Measurements from ENCODE around the gene MRPS26. TPM values are rescaled to one million over a fixed set of nuclear protein-coding genes. Genes with fewer than 3 reads are reported as not detected.

Gene MRPS26
- 10 to 100 TPM; 42.7 to 88.3 (median 54.3) TPM for total RNA-seq

DNA sequence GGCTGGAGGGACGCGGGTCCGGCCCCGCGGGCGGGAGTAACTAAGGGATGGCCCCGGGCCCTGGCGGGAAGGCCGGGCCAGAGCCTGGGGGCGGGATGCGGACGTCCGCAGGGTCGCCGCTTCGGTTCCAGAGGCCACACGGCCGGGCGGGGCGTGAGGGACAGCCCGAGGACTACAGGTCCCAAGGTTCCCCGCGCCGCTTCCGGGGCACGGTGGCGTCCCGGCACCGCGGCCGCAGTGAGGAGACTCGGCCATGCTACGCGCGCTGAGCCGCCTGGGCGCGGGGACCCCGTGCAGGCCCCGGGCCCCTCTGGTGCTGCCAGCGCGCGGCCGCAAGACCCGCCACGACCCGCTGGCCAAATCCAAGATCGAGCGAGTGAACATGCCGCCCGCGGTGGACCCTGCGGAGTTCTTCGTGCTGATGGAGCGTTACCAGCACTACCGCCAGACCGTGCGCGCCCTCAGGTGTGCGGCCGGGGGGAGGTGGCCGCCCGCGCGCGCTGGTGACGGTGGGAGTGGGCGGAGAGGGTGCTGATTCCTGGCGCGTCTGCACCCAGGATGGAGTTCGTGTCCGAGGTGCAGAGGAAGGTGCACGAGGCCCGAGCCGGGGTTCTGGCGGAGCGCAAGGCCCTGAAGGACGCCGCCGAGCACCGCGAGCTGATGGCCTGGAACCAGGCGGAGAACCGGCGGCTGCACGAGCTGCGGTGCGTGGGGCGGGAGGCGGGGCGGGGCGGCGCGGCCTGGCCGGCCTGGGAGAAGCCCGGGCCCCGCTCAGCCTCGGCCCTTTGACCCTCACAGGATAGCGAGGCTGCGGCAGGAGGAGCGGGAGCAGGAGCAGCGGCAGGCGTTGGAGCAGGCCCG, at the start of gene MRPS26:
MRPS26 (plus strand) TSS at position 237 of the 861 bp plus-strand sequence; CDS start at position 254, 17 bp downstream.
- 1% methylated on average over 80 of the region's 104 CpGs; no CpG with 5 or more reads in 1 of the 2 donors for WGBS, 2 donors (ENCODE audit: low coverage in 1 of 2)

GRCh38 chr20:2998728-2999127, 47.1 kb upstream of the MRPS26 start:
- DNase-seq, result no peak
- H3K9me3 ChIP-seq, result no peaks in the 10 kb centered on the region
- no peak for TF ChIP-seq POLR2AphosphoS5 (IDR thresholded peaks at IDR 0.05)
- TF ChIP-seq, protein P1, sequence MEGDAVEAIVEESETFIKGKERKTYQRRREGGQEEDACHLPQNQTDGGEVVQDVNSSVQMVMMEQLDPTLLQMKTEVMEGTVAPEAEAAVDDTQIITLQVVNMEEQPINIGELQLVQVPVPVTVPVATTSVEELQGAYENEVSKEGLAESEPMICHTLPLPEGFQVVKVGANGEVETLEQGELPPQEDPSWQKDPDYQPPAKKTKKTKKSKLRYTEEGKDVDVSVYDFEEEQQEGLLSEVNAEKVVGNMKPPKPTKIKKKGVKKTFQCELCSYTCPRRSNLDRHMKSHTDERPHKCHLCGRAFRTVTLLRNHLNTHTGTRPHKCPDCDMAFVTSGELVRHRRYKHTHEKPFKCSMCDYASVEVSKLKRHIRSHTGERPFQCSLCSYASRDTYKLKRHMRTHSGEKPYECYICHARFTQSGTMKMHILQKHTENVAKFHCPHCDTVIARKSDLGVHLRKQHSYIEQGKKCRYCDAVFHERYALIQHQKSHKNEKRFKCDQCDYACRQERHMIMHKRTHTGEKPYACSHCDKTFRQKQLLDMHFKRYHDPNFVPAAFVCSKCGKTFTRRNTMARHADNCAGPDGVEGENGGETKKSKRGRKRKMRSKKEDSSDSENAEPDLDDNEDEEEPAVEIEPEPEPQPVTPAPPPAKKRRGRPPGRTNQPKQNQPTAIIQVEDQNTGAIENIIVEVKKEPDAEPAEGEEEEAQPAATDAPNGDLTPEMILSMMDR (IDR thresholded peaks at IDR 0.05), result no peak
- TF ChIP-seq EP300 (IDR thresholded peaks at IDR 0.05; ENCODE audit: low read depth), result no peak
- no peak for TF ChIP-seq POLR2A (IDR thresholded peaks at IDR 0.05)
- in situ Hi-C loops (cut with MboI; ENCODE audit: low pct_ligation_motif_present in 1 of 4, low pct_unique_long_range_greater_than_20kb in 1 of 4, low sequenced_read_pairs in 3 of 4), result no loop called here
- peaks cover 0 to 17% (median 6%) of the 10 kb centered on the region in 4 donors for H3K36me3 ChIP-seq
- H3K27ac ChIP-seq, result no peak overlapping the region
- H3K4me3 ChIP-seq, result no peak overlapping the region
- H3K27me3 ChIP-seq, result no peaks in the 10 kb centered on the region
- H3K4me1 ChIP-seq, result no peaks in the 10 kb centered on the region
- intact Hi-C loops (cut with DNase I; ENCODE audit: low total_unique reads), result no loop called here

More for the DNA sequence above, at the start of gene MRPS26:
- TF ChIP-seq POLR2A (IDR thresholded peaks at IDR 0.05) (peak; percentile 65), POLR2AphosphoS5 (IDR thresholded peaks at IDR 0.05) (peak; percentile 54 to 86 (median 85)), EP300 (IDR thresholded peaks at IDR 0.05; ENCODE audit: low read depth) (no peak)
- TF ChIP-seq, protein P1 (IDR thresholded peaks at IDR 0.05), result no peak
- Histone ChIP-seq H3K4me1 (peaks cover 8 to 30% (median 15%) of the 10 kb centered on the region in 4 donors), H3K27ac (peak within 1 kb of the TSS; percentile 84 to 92 (median 88)), H3K4me3 (peak within 1 kb of the TSS; percentile 70 to 85 (median 80)), H3K27me3 (no peaks in the 10 kb centered on the region), H3K36me3 (peaks cover 0 to 4% (median 0%) of the 10 kb centered on the region in 4 donors), H3K9me3 (no peaks in the 10 kb centered on the region)
- DNase-seq, result peak; percentile 93
- in situ Hi-C loops (cut with MboI; ENCODE audit: low pct_ligation_motif_present in 1 of 4, low pct_unique_long_range_greater_than_20kb in 1 of 4, low sequenced_read_pairs in 3 of 4) (no loop called here), intact Hi-C loops (cut with DNase I; ENCODE audit: low total_unique reads) (no loop called here)

GRCh38 chr20:3000852-3001523, 44.9 kb upstream of the MRPS26 start:
- intact Hi-C loops (cut with DNase I; ENCODE audit: low total_unique reads) (no loop called here), in situ Hi-C loops (cut with MboI; ENCODE audit: low pct_ligation_motif_present in 1 of 4, low pct_unique_long_range_greater_than_20kb in 1 of 4, low sequenced_read_pairs in 3 of 4) (no loop called here)
- no peaks in the 10 kb centered on the region for H3K9me3 ChIP-seq
- H3K4me1 ChIP-seq, result no peaks in the 10 kb centered on the region
- TF ChIP-seq POLR2A (IDR thresholded peaks at IDR 0.05), result no peak
- TF ChIP-seq, protein P1 (IDR thresholded peaks at IDR 0.05), result peak in 4 of 5 experiments; percentile 29 to 47 (median 34)
- H3K4me3 ChIP-seq, result no peak overlapping the region
- H3K27ac ChIP-seq, result no peak overlapping the region
- peaks cover 0 to 26% (median 10%) of the 10 kb centered on the region in 4 donors for H3K36me3 ChIP-seq
- H3K27me3 ChIP-seq, result no peaks in the 10 kb centered on the region
- 43 to 61% methylated on average over 6 to 7 of the region's 7 CpGs for WGBS, 2 donors (ENCODE audit: low coverage in 1 of 2)
- no peak for DNase-seq

DNA sequence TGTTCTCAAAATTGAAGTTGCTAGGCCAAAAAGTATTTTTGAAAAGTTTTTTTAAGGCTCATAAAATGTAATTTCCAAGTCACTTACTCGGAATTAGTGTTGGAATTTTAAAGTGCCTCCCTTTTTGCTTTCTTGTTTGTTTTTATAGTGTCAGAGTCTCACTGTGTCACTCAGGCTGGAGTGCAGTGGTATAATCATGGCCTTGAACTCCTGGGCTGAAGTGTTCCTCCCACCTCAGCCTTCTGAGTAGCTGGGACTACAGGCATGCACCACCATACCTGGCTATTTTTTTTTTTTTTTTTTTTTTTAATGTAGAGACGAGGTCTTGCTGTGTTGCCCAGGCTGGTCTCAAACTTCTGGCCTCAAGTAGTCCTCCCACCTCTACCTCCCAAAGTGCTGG, 42.4 kb upstream of the MRPS26 start:
- Histone ChIP-seq H3K36me3 (peaks cover 0 to 40% (median 17%) of the 10 kb centered on the region in 4 donors), H3K4me1 (no peaks in the 10 kb centered on the region), H3K27me3 (no peaks in the 10 kb centered on the region), H3K4me3 (no peak overlapping the region), H3K9me3 (no peaks in the 10 kb centered on the region), H3K27ac (no peak overlapping the region)
- in situ Hi-C loops (cut with MboI; ENCODE audit: low pct_ligation_motif_present in 1 of 4, low pct_unique_long_range_greater_than_20kb in 1 of 4, low sequenced_read_pairs in 3 of 4) (no loop called here), intact Hi-C loops (cut with DNase I; ENCODE audit: low total_unique reads) (no loop called here)
- no peak for TF ChIP-seq POLR2AphosphoS5 (IDR thresholded peaks at IDR 0.05)
- TF ChIP-seq, protein P1 (IDR thresholded peaks at IDR 0.05), result no peak
- TF ChIP-seq EP300 (IDR thresholded peaks at IDR 0.05; ENCODE audit: low read depth), result no peak
- no peak for TF ChIP-seq POLR2A (IDR thresholded peaks at IDR 0.05)
- no peak for DNase-seq
- WGBS, 2 donors (ENCODE audit: low coverage in 1 of 2), result 88 to 92% methylated on average over 2 of the region's 2 CpGs

Data from transverse colon (tissue), 4 donors.